Measurements from ENCODE around the gene PTGIS. TPM values are rescaled to one million over a fixed set of nuclear protein-coding genes. Genes with fewer than 3 reads are reported as not detected.

PTGIS gene
- total and polyA plus RNA-seq, 2 of the 4 experiments (the other 2 are of a cell fraction): 1.6 to 2.6 TPM

- H3K4me2 ChIP-seq (ENCODE audit: low read depth, low read length): no peak overlapping the region
- TF ChIP-seq MXI1 (IDR thresholded peaks at IDR 0.05; ENCODE audit: borderline replicate concordance, low read depth, low read length): no peak
- TF ChIP-seq SMC3 (IDR thresholded peaks at IDR 0.05; ENCODE audit: low read depth, low read length): no peak
- no peak for TF ChIP-seq NFE2L2 (IDR thresholded peaks at IDR 0.05; ENCODE audit: low read depth, low read length)
- no peak for TF ChIP-seq BHLHE40 (IDR thresholded peaks at IDR 0.05; ENCODE audit: low read depth, low read length)
- no peak for TF ChIP-seq RAD21 (IDR thresholded peaks at IDR 0.05; ENCODE audit: low read length)
- no peak for TF ChIP-seq USF2 (IDR thresholded peaks at IDR 0.05; ENCODE audit: low read depth, low read length)
- TF ChIP-seq RFX5 (IDR thresholded peaks at IDR 0.05; ENCODE audit: low read depth, low read length): no peak
- TF ChIP-seq CEBPB (IDR thresholded peaks at IDR 0.05; ENCODE audit: low read depth, low read length): no peak
- 0 out of 2 replicates have a peak, but pooled peaks cover 2% of the 10 kb centered on the region for H3K9me3 ChIP-seq (ENCODE audit: control insufficient read depth, insufficient read depth, low read length)
- ATAC-seq (ENCODE audit: low read depth) (no peak), DNase-seq (no peak)
- ChIA-PET POLR2A (ENCODE audit: unreplicated experiment) (no interaction called here), CTCF (no interaction called here)
- no peak overlapping the region for H3K56ac ChIP-seq (ENCODE audit: extremely low read depth, insufficient read depth, low read length)
- H2AFZ ChIP-seq (replicated peaks; ENCODE audit: low read length, poor library complexity): no peak overlapping the region
- no peak overlapping the region for H3K9ac ChIP-seq (ENCODE audit: low read depth, low read length)
- no TSS peak for BruUV-seq (replicated peaks)
- no peaks in the 10 kb centered on the region for H3K4me1 ChIP-seq (ENCODE audit: control insufficient read depth, insufficient read depth, low read length)
- H3K18ac ChIP-seq (ENCODE audit: low read depth, low read length): no peak overlapping the region
- no peak overlapping the region for H4K91ac ChIP-seq (ENCODE audit: insufficient read depth, low read depth, low read length)
- no peak overlapping the region for H2BK120ac ChIP-seq (ENCODE audit: low read depth, low read length)
- no peak overlapping the region for H2BK5ac ChIP-seq (ENCODE audit: low read depth, low read length, poor library complexity, severe bottlenecking)
- H3K79me1 ChIP-seq (ENCODE audit: low read depth in 1 of 2, low read length in 2 of 2): no peaks in the 10 kb centered on the region
- 0 out of 2 replicates have a peak, but pooled peaks cover 3% of the 10 kb centered on the region for H3K9me1 ChIP-seq (ENCODE audit: insufficient read depth, low read length)
- no peak overlapping the region for H4K8ac ChIP-seq (ENCODE audit: low read depth in 2 of 2, low read length in 2 of 2)
- dilution Hi-C loops (cut with HindIII; ENCODE audit: low sequenced_read_pairs, unreplicated experiment) (no loop called here), in situ Hi-C loops (cut with MboI; ENCODE audit: low sequenced_read_pairs) (no loop called here), intact Hi-C loops (cut with micrococcal nuclease) (loop anchor here (5.0 to 10.0 kb wide), 2 partner anchors 50 to 97 kb away; no protein-coding TSS in a partner anchor)
- H4K5ac ChIP-seq (ENCODE audit: low read depth, low read length): no peak overlapping the region
- H3K14ac ChIP-seq (replicated peaks; ENCODE audit: low read depth, low read length): no peak overlapping the region
- H3K4me3 ChIP-seq (ENCODE audit: insufficient read depth, low read depth, low read length): no peak overlapping the region
- H2BK20ac ChIP-seq (ENCODE audit: low read depth, low read length): no peak overlapping the region
- H3K36me3 ChIP-seq (ENCODE audit: control insufficient read depth, insufficient read depth, low read length): no peaks in the 10 kb centered on the region
- WGBS, 2 experiments (ENCODE audit: extremely low coverage in 2 of 2, insufficient read length in 1 of 2): 62% methylated on average over 18 of the region's 46 CpGs; no CpG with 5 or more reads in 1 of the 2 experiments
- H2AK5ac ChIP-seq (ENCODE audit: low read depth, low read length): no peak overlapping the region
- peaks cover 67% of the 10 kb centered on the region for H3K27me3 ChIP-seq (ENCODE audit: control insufficient read depth, insufficient read depth, low read length)
- no peak overlapping the region for H3K4ac ChIP-seq (ENCODE audit: low read depth, low read length)
- H4K20me1 ChIP-seq (ENCODE audit: insufficient read depth, low read length): 0 out of 2 replicates have a peak, but pooled peaks cover 6% of the 10 kb centered on the region
- H2AK9ac ChIP-seq (replicated peaks; ENCODE audit: low read depth, low read length, poor library complexity): no peak overlapping the region
- no peak overlapping the region for H3K27ac ChIP-seq (ENCODE audit: insufficient read depth, low read length)
- no peak overlapping the region for H2BK15ac ChIP-seq (ENCODE audit: low read depth, low read length)
- H3K23ac ChIP-seq (ENCODE audit: low read depth, low read length): no peak overlapping the region
Measured at GRCh38 chr20:49482173-49482572, 85.8 kb downstream of the PTGIS start.
